Adipocyte (in vitro differentiated cells): ENCODE measurements around the gene RASD2.

Experiments used
- DNase-seq: peaks from one replicate; pipeline ENCODE4 v3.0.0-alpha.2; 2015; ENCODE audit warnings: low read depth
- H3K27me3 ChIP-seq: replicated peaks from 2 replicates; pipeline ENCODE4 v1.7.0; 2013; ENCODE audit warnings: mild to moderate bottlenecking, low read length, moderate library complexity; ENCODE audit not compliant: control insufficient read depth, insufficient read depth
- H3K36me3 ChIP-seq: 2 replicates; pipeline ENCODE4 v1.7.0; 2013; ENCODE audit warnings: low read length, mild to moderate bottlenecking, moderate library complexity; ENCODE audit not compliant: control insufficient read depth, insufficient read depth, severe bottlenecking
- H3K4me1 ChIP-seq: 2 replicates; pipeline ENCODE4 v1.7.0; 2013; ENCODE audit warnings: mild to moderate bottlenecking, low read length, moderate library complexity; ENCODE audit not compliant: control insufficient read depth, insufficient read depth
- H3K4me3 ChIP-seq: 2 replicates; pipeline ENCODE4 v1.7.0; 2013; ENCODE audit warnings: mild to moderate bottlenecking, low read length, moderate library complexity
- H3K9ac ChIP-seq: 2 replicates; pipeline ENCODE4 v1.7.0; 2013; ENCODE audit warnings: mild to moderate bottlenecking, low read length, moderate library complexity
- H3K9me3 ChIP-seq: 2 replicates; pipeline ENCODE4 v1.7.0; 2013; ENCODE audit warnings: mild to moderate bottlenecking, low read length, moderate library complexity; ENCODE audit not compliant: control insufficient read depth

RASD2 gene

DNA sequence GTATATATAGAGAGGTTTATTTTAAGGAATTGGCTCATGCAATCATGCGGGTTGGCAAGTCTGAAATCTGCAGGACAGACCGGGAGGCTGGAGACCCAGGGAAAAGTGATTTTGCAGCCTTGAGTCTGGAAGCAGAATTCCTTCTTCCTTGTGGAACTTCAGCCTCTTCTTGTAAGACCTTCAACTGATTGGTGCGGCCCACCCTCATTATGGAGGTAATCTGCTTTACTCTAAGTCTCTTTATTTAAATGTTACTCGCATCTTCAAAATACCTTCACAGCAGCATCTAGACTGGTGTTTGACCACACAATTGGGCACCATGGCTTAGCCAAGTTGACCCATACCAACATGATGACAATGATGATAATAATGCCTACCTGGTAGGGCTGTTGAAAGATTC is 58.7 kb downstream of the RASD2 start:
- H3K36me3 ChIP-seq: no peaks in the 10 kb centered on the region
- no peaks in the 10 kb centered on the region for H3K9me3 ChIP-seq
- no peak overlapping the region for H3K9ac ChIP-seq
- H3K27me3 ChIP-seq: no peaks in the 10 kb centered on the region
- no peak overlapping the region for H3K4me3 ChIP-seq
- DNase-seq: no peak
- H3K4me1 ChIP-seq: peaks cover 12% of the 10 kb centered on the region

DNA sequence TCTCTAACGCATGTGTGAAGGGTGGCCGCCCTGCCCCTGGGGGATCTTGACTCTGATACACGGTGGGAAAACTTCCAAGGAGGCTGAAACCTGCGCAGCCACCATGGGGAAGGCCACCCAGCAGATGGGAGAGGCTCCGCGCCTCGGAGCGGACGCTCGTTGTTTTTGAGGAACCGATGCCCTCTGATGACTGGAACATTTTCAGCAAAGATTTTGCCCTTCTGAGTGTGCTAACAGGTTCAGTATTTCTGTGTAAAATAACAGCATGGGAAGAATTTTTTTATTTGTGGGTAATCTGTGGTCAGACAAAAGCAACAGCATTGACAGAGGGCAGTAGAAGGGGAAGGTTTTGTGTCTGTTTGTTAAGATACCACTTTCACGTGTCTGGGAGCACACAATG is 59.8 kb downstream of the RASD2 start:
- Histone ChIP-seq H3K27me3 (no peaks in the 10 kb centered on the region), H3K36me3 (no peaks in the 10 kb centered on the region), H3K4me3 (no peak overlapping the region), H3K9ac (no peak overlapping the region), H3K4me1 (peaks cover 18% of the 10 kb centered on the region), H3K9me3 (no peaks in the 10 kb centered on the region)
- DNase-seq: no peak

DNA sequence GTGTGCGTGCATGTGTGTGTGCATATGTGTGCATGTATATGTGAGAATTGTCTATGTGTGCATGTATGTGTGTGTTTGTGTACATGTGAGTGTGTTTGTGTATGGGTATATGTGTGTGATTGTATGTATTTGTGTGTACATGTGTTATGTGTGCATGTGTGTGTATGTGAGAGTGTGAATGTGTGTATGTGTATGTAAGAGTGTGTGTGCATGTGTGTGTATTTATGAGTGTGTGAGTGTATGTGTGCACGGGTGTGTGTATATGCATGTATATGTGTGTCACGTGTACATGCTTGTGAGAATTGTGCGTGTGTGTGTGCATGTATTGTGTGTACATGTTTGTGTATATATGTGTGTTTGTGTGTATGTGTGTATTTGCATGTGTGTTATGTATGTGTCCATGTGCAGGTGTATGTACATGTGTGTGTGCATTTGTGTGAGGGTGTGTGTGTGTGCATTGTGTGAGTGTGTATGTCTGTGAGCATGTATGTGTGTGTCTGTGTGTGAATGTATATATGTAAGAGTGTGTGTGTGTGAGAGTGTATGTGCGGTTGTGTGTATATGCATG is 60.5 kb downstream of the RASD2 start:
- H3K4me3 ChIP-seq: no peak overlapping the region
- H3K9ac ChIP-seq: no peak overlapping the region
- no peaks in the 10 kb centered on the region for H3K27me3 ChIP-seq
- no peaks in the 10 kb centered on the region for H3K36me3 ChIP-seq
- H3K9me3 ChIP-seq: no peaks in the 10 kb centered on the region
- peaks cover 15% of the 10 kb centered on the region for H3K4me1 ChIP-seq
- no peak for DNase-seq

DNA sequence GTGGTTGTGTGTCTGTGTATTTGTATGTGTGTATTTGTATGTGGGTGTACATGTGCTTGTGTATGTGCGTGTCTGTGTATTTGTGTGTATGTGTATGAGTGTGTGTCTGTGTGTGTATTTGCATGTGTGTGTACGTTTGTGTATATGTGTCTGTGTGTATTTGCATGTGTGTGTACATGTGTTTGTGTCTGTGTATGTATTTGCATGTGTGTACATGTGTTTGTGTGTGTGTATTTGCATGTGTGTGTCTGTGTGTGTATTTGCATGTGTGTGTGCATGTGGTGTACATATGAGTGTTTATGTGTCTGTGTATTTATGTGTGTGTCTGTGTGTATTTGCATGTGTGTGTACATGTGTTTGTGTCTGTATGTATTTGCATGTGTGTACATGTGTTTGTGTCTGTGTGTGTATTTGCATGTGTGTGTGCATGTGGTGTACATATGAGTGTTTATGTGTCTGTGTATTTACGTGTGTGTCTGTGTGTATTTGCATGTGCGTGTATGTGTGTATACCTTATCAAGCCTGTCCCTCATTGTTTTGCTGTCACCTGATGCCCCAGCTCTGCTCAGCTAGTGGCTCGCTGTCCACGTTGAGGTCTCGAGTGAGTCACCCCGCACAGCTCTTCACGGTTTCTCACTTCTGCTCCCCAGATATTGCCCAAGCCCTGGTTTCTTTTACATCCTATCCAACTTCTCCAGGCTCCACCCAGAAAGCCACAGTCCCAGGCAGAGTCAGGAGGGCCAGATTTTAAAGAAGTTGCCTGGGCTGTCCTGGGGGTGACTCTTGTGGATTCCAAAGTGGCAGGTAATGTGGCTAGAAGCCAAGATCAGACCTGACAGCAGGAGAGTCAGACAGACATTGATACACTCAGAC is 61.3 kb downstream of the RASD2 start:
- Histone ChIP-seq H3K9ac (no peak overlapping the region), H3K9me3 (no peaks in the 10 kb centered on the region), H3K36me3 (no peaks in the 10 kb centered on the region), H3K4me3 (no peak overlapping the region), H3K4me1 (peaks cover 15% of the 10 kb centered on the region), H3K27me3 (no peaks in the 10 kb centered on the region)
- peak; percentile 69 for DNase-seq
